Body of pancreas (tissue), 4 donors: ENCODE measurements around the gene MYBBP1A.
A peak's percentile ranks its signal among the peaks of the same experiment; 100 is the strongest.

ENCODE experiments used
- CTCF ChIP-seq, 7 experiments: fragments of 450-650 bp in 4 of 7; fragments of 200-600 bp in 3 of 7; sonication (generic) in 3 of 7; IDR thresholded peaks; one replicate each; pipeline ENCODE4 v1.5.1; 2016 to 2019; ENCODE audit warnings: antibody characterized with exemption in 7 of 7
- POLR2A ChIP-seq, 3 donors: fragments of 450-650 bp; IDR thresholded peaks; one replicate each; pipeline ENCODE4 v1.6.1; 2016; ENCODE audit warnings: antibody characterized with exemption in 3 of 3, mild to moderate bottlenecking in 2 of 3

GRCh38 chr17:4497101-4497824 is 57.9 kb downstream of the MYBBP1A start:
- TF ChIP-seq CTCF (IDR thresholded peaks at IDR 0.05) (no peak), POLR2A (IDR thresholded peaks at IDR 0.05) (peak in 2 of 3 donors; percentile 49 to 50)
